ENCODE measurements around the gene SS18L1.

The SS18L1 gene

GRCh38 chr20:62120365-62120762 lies 23.2 kb upstream of the SS18L1 start:
- DNase-seq = no peak

GRCh38 chr20:62120990-62121775 lies 22.4 kb upstream of the SS18L1 start:
- DNase-seq = no peak

GRCh38 chr20:62121776-62122653 lies 21.6 kb upstream of the SS18L1 start, which contains the start of gene LSM14B:
LSM14B (plus strand) TSS chr20:62122475; CDS start chr20:62122667, 192 bp downstream.
- peak; percentile 96 to 98 for DNase-seq

GRCh38 chr20:62122654-62123449 lies 20.7 kb upstream of the SS18L1 start:
- DNase-seq = peak; percentile 40 to 48

GRCh38 chr20:62123450-62124118 lies 20.0 kb upstream of the SS18L1 start:
- DNase-seq = no peak

GRCh38 chr20:62126141-62126540 lies 17.4 kb upstream of the SS18L1 start:
- no peak for DNase-seq

- DNase-seq = no peak
Measured at GRCh38 chr20:62127799-62128198, 15.8 kb upstream of the SS18L1 start.

- DNase-seq = no peak
Measured at GRCh38 chr20:62128502-62128901, 15.1 kb upstream of the SS18L1 start.

- DNase-seq = no peak
Measured at GRCh38 chr20:62129731-62130531, 13.6 kb upstream of the SS18L1 start.

- no peak for DNase-seq
Measured at GRCh38 chr20:62131560-62132320, 11.8 kb upstream of the SS18L1 start.

GRCh38 chr20:62132421-62132820 lies 11.1 kb upstream of the SS18L1 start:
- DNase-seq = no peak

GRCh38 chr20:62133051-62133845 lies 10.3 kb upstream of the SS18L1 start:
- no peak for DNase-seq

GRCh38 chr20:62133864-62134263 lies 9.7 kb upstream of the SS18L1 start:
- no peak for DNase-seq

- no peak for DNase-seq
Measured at GRCh38 chr20:62134735-62135231, 8.8 kb upstream of the SS18L1 start.

- DNase-seq = no peak
Measured at GRCh38 chr20:62135573-62136266, 7.8 kb upstream of the SS18L1 start.

GRCh38 chr20:62136283-62137091 lies 7.1 kb upstream of the SS18L1 start:
- DNase-seq = peak; percentile 74 to 80

GRCh38 chr20:62137092-62137384 lies 6.5 kb upstream of the SS18L1 start:
- no peak for DNase-seq

- DNase-seq = no peak
Measured at GRCh38 chr20:62137478-62138203, 5.9 kb upstream of the SS18L1 start.

Data from CD4-positive, alpha-beta T cell treated with Interleukin-1 beta for 1 hour (primary cell).